HEK293 (cell line): Measurements from ENCODE around the gene NCOR2.

Experiments used
- CTCF ChIA-PET: fragments of 350-600 bp; formaldehyde crosslinking; extraction: SDS; loops from one replicate; lab custom pipeline; 2021; ENCODE audit warnings: antibody characterized with exemption; lab: Yijun Ruan, JAX
- POLR2A ChIA-PET: fragments of 300-600 bp; formaldehyde crosslinking; extraction: SDS; loops from one replicate; lab custom pipeline; 2020; ENCODE audit warnings: antibody characterized with exemption, inconsistent platforms; lab: Yijun Ruan, JAX
- H3K27ac ChIP-seq: fragments of 200-500 bp; sonication (Bioruptor generic); 2 replicates; pipeline ENCODE4 v1.5.1; 2014; ENCODE audit warnings: low read depth, low read length, control low read depth, inconsistent platforms; ENCODE audit errors: extremely low read depth
- H3K36me3 ChIP-seq, 2 experiments: fragments of 200-500 bp in 1 of 2; sonication (Bioruptor generic) in 1 of 2; 1 replicate in 1 of 2; 2 replicates in 1 of 2; pipeline ENCODE4 v1.5.1; 2014 to 2017; ENCODE audit warnings: inconsistent platforms in 2 of 2, low read length in 2 of 2; ENCODE audit not compliant: control insufficient read depth in 2 of 2, insufficient read depth in 1 of 2
- H3K4me1 ChIP-seq: fragments of 200-500 bp; sonication (Bioruptor generic); 2 replicates; pipeline ENCODE4 v1.5.1; 2014; ENCODE audit warnings: mild to moderate bottlenecking, low read length, inconsistent platforms; ENCODE audit not compliant: control insufficient read depth, insufficient read depth
- H3K4me3 ChIP-seq: 2 replicates; pipeline ENCODE4 v1.5.1; 2011; ENCODE audit warnings: low read depth, mild to moderate bottlenecking, control low read depth, low read length, moderate library complexity
- H3K9me3 ChIP-seq: fragments of 200-500 bp; sonication (Bioruptor generic); 2 replicates; pipeline ENCODE4 v1.5.1; 2014; ENCODE audit warnings: low read depth, low read length, inconsistent platforms; ENCODE audit not compliant: control insufficient read depth, insufficient read depth
- PRDM6 ChIP-seq: fragments of 450-650 bp; formaldehyde crosslinking; IDR thresholded peaks from 2 replicates; pipeline ENCODE4 v1.5.1; 2017; ENCODE audit warnings: missing biosample characterization, missing genetic modification characterization
- REST ChIP-seq: fragments of 450-650 bp; formaldehyde crosslinking; IDR thresholded peaks from 2 replicates; pipeline ENCODE4 v1.5.1; 2016; ENCODE audit warnings: missing biosample characterization, missing genetic modification characterization
- SP3 ChIP-seq: fragments of 450-650 bp; formaldehyde crosslinking; IDR thresholded peaks from 2 replicates; pipeline ENCODE4 v1.5.1; 2016; ENCODE audit warnings: missing biosample characterization, missing genetic modification characterization
- ZBTB11 ChIP-seq: fragments of 450-650 bp; formaldehyde crosslinking; conservative IDR thresholded peaks from 2 replicates; pipeline ENCODE4 v1.5.1; 2016; ENCODE audit warnings: low read depth, missing biosample characterization, missing genetic modification characterization
- ZBTB21 ChIP-seq: fragments of 450-650 bp; formaldehyde crosslinking; IDR thresholded peaks from 2 replicates; pipeline ENCODE4 v1.5.1; 2017; ENCODE audit warnings: missing biosample characterization, missing genetic modification characterization
- ZEB2 ChIP-seq: fragments of 450-650 bp; formaldehyde crosslinking; IDR thresholded peaks from 2 replicates; pipeline ENCODE4 v1.5.1; 2016; ENCODE audit warnings: missing biosample characterization, missing genetic modification characterization
- ZNF121 ChIP-seq: fragments of 450-650 bp; formaldehyde crosslinking; IDR thresholded peaks from 2 replicates; pipeline ENCODE4 v1.5.1; 2016; ENCODE audit warnings: missing biosample characterization, missing genetic modification characterization
- ZNF280D ChIP-seq: fragments of 450-650 bp; formaldehyde crosslinking; IDR thresholded peaks from 2 replicates; pipeline ENCODE4 v1.5.1; 2016; ENCODE audit warnings: missing biosample characterization, missing genetic modification characterization
- ZNF416 ChIP-seq: fragments of 450-650 bp; formaldehyde crosslinking; IDR thresholded peaks from 2 replicates; pipeline ENCODE4 v1.5.1; 2016; ENCODE audit warnings: missing biosample characterization, missing genetic modification characterization
- ZNF473 ChIP-seq: fragments of 450-650 bp; formaldehyde crosslinking; IDR thresholded peaks from 2 replicates; pipeline ENCODE4 v1.5.1; 2017; ENCODE audit warnings: missing biosample characterization, missing genetic modification characterization
- ZNF488 ChIP-seq: fragments of 450-650 bp; formaldehyde crosslinking; IDR thresholded peaks from 2 replicates; pipeline ENCODE4 v1.5.1; 2016; ENCODE audit warnings: missing biosample characterization, missing genetic modification characterization
- ZNF623 ChIP-seq: fragments of 450-650 bp; formaldehyde crosslinking; IDR thresholded peaks from 2 replicates; pipeline ENCODE4 v1.5.1; 2016; ENCODE audit warnings: missing biosample characterization, missing genetic modification characterization
- ZNF768 ChIP-seq: fragments of 450-650 bp; formaldehyde crosslinking; IDR thresholded peaks from 2 replicates; pipeline ENCODE4 v1.5.1; 2018; ENCODE audit warnings: missing biosample characterization, mild to moderate bottlenecking, missing genetic modification characterization
- ZSCAN18 ChIP-seq: fragments of 450-650 bp; formaldehyde crosslinking; IDR thresholded peaks from 2 replicates; pipeline ENCODE4 v1.5.1; 2016; ENCODE audit warnings: missing biosample characterization, missing genetic modification characterization

NCOR2 gene

GRCh38 chr12:124595444-124595843 is 28.0 kb upstream of the NCOR2 start:
- CTCF ChIA-PET, result interaction anchor here (0.8 kb wide), 1 partner anchor 16 kb away, joined by 3 read pairs; no protein-coding TSS in a partner anchor
- Histone ChIP-seq H3K4me3 (no peak overlapping the region), H3K4me1 (no peaks in the 10 kb centered on the region), H3K36me3 (no peaks in the 10 kb centered on the region), H3K9me3 (no peaks in the 10 kb centered on the region), H3K27ac (no peak overlapping the region)
- TF ChIP-seq ZEB2 (tag by site-specific recombination), result no peak
- TF ChIP-seq ZNF488, result no peak
- TF ChIP-seq ZBTB21 (tag by site-specific recombination), result no peak
- POLR2A ChIA-PET, result no interaction called here

- Histone ChIP-seq H3K27ac (no peak overlapping the region), H3K36me3 (no peaks in the 10 kb centered on the region), H3K9me3 (no peaks in the 10 kb centered on the region), H3K4me1 (no peaks in the 10 kb centered on the region), H3K4me3 (no peak overlapping the region)
- no peak for TF ChIP-seq REST (tag by site-specific recombination)
- no peak for TF ChIP-seq ZSCAN18
- no peak for TF ChIP-seq ZNF623 (tag by site-specific recombination)
- TF ChIP-seq ZNF280D (tag by site-specific recombination), result no peak
- peak; percentile 56; the same call in 1 of the 2 replicates for TF ChIP-seq ZNF768 (tag by site-specific recombination)
- TF ChIP-seq PRDM6 (tag by site-specific recombination), result no peak
- ChIA-PET CTCF (interaction anchor here (0.5 to 0.8 kb wide), 2 partner anchors 16 to 19 kb away, joined by 3 read pairs; no protein-coding TSS in a partner anchor), POLR2A (no interaction called here)
Observed at GRCh38 chr12:124594851-124595250, 27.4 kb upstream of the NCOR2 start.

- Histone ChIP-seq H3K9me3 (no peaks in the 10 kb centered on the region), H3K27ac (no peak overlapping the region), H3K4me3 (no peak overlapping the region), H3K4me1 (no peaks in the 10 kb centered on the region), H3K36me3 (no peaks in the 10 kb centered on the region)
- POLR2A ChIA-PET, result no interaction called here
- CTCF ChIA-PET, result no interaction called here
- no peak for TF ChIP-seq ZNF416 (tag by site-specific recombination)
- no peak for TF ChIP-seq SP3
- TF ChIP-seq ZBTB11 (tag by site-specific recombination), result no peak
- TF ChIP-seq ZNF121 (tag by site-specific recombination), result peak; percentile 89
- TF ChIP-seq ZNF473 (tag by site-specific recombination), result no peak
Observed at GRCh38 chr12:124593851-124594401, 26.5 kb upstream of the NCOR2 start.
